A549 (cell line): ENCODE data around the gene ARHGAP27.

Experiments used
- RAD21 ChIP-seq, 2 experiments: fragments of >200 bp in 1 of 2; sonication (Bioruptor Twin) in 1 of 2; formaldehyde crosslinking in 1 of 2; IDR thresholded peaks in 1 of 2; conservative IDR thresholded peaks in 1 of 2; 2 replicates in 1 of 2; 3 replicates in 1 of 2; pipeline ENCODE4 v1.6.1; 2012 to 2018; ENCODE audit warnings: inconsistent platforms in 1 of 2
- TF ChIP-seq, protein P1 (sequence below): fragments of >200 bp; sonication (Bioruptor Twin); formaldehyde crosslinking; IDR thresholded peaks from 3 replicates; pipeline ENCODE4 v1.5.1; 2016

DNA sequence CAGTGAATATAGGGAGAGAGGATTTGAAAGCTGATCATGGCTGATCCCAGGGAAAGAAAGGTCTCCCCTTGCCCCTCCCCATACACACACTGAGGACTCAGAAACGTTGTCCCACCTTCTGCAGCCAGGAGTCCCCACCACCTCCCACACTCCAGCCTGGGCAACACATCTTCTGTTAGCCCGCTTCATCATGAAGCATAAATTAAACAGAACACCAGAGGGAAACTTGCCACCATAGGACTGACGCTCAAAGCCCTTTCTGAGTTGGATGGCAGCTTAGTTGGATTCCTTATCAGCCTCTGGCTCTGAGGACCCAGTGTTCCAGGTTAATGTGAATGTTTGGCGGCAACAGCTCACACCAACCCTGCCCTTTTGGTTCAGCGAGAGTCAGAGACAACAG, 33.9 kb downstream of the ARHGAP27 start:
- TF ChIP-seq, protein P1, sequence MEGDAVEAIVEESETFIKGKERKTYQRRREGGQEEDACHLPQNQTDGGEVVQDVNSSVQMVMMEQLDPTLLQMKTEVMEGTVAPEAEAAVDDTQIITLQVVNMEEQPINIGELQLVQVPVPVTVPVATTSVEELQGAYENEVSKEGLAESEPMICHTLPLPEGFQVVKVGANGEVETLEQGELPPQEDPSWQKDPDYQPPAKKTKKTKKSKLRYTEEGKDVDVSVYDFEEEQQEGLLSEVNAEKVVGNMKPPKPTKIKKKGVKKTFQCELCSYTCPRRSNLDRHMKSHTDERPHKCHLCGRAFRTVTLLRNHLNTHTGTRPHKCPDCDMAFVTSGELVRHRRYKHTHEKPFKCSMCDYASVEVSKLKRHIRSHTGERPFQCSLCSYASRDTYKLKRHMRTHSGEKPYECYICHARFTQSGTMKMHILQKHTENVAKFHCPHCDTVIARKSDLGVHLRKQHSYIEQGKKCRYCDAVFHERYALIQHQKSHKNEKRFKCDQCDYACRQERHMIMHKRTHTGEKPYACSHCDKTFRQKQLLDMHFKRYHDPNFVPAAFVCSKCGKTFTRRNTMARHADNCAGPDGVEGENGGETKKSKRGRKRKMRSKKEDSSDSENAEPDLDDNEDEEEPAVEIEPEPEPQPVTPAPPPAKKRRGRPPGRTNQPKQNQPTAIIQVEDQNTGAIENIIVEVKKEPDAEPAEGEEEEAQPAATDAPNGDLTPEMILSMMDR: no peak
- TF ChIP-seq RAD21 (conservative IDR thresholded peaks at IDR 0.05 in 1 of 2, IDR thresholded peaks at IDR 0.05 in 1 of 2): no peak
